K562 (cell line): ENCODE data around the gene DYNC2LI1. TPM values are rescaled to one million over a fixed set of nuclear protein-coding genes. Genes with fewer than 3 reads are reported as not detected.

Experiments
- HDGF ChIP-seq: fragments of 450-650 bp; IDR thresholded peaks from 2 replicates; pipeline ENCODE4 v1.6.1; 2016
- NCOR1 ChIP-seq: fragments of 450-650 bp; IDR thresholded peaks from 2 replicates; pipeline ENCODE4 v1.6.1; 2016; ENCODE audit warnings: mild to moderate bottlenecking, moderate library complexity
- RBM22 ChIP-seq: fragments of 200-400 bp; formaldehyde crosslinking; IDR thresholded peaks from 2 replicates; pipeline ENCODE4 v1.6.1; 2018; ENCODE audit warnings: low read length, low read depth; ENCODE audit not compliant: poor library complexity, severe bottlenecking
- ZNF311 ChIP-seq: fragments of 250-450 bp; sonication (Bioruptor Pico); IDR thresholded peaks from 2 replicates; pipeline ENCODE4 v1.4.0; 2020; ENCODE audit warnings: mild to moderate bottlenecking, moderate library complexity
- ZNF41 ChIP-seq: fragments of 250-450 bp; sonication (Bioruptor Pico); conservative IDR thresholded peaks from 2 replicates; pipeline ENCODE4 v1.4.0; 2020; ENCODE audit warnings: mild to moderate bottlenecking
- ZNF77 ChIP-seq: fragments of 250-450 bp; sonication (Bioruptor Pico); IDR thresholded peaks from 2 replicates; pipeline ENCODE4 v1.5.0; 2020
- ZNF785 ChIP-seq: fragments of 250-450 bp; sonication (Bioruptor Pico); IDR thresholded peaks from 2 replicates; pipeline ENCODE4 v1.4.0; 2020; ENCODE audit warnings: mild to moderate bottlenecking
- polyA plus RNA-seq, 8 experiments: library from polyadenylated mRNA; depleted of rRNA in 4 of 8; stranded (reverse) in 5 of 8; unstranded in 3 of 8; fragments of >200 nt; fragmentation: Nextera tagmentation in 2 of 8; fragmentation: Illumina TruSeq in 1 of 8; extraction: Ambion mirVana in 2 of 8; extraction: Trizol in 1 of 8; gene quantifications; 2 replicates each; pipeline versions ENCODE4 v1.2.1 to v1.2.3, GENCODE V29; 2011 to 2014; ENCODE audit warnings: inconsistent platforms in 1 of 8, missing spikeins in 1 of 8
- total RNA-seq, 7 experiments: library from RNA; depleted of rRNA in 6 of 7; stranded (reverse); fragments of >200 nt in 6 of 7; fragmentation: Illumina TruSeq in 2 of 7; extraction: Trizol in 2 of 7; gene quantifications; 2 replicates each; pipeline versions ENCODE4 v1.2.1 to v1.2.3, GENCODE V29; 2011 to 2021; ENCODE audit warnings: low replicate concordance in 1 of 7
- TF ChIP-seq, protein P1 (sequence below), 2 experiments: fragments of 150-350 bp in 1 of 2; IDR thresholded peaks; 2 replicates each; pipeline ENCODE4 v1.6.1; 2012 to 2016; ENCODE audit warnings: low read depth in 2 of 2, low read length in 2 of 2, mild to moderate bottlenecking in 1 of 2, moderate library complexity in 1 of 2
- TF ChIP-seq, protein P2 (sequence below): fragments of 450-650 bp; IDR thresholded peaks from 2 replicates; pipeline ENCODE4 v1.6.1; 2016; ENCODE audit warnings: low read depth

Gene DYNC2LI1
- total and polyA plus RNA-seq, 9 of the 15 experiments (the other 6 are each of a cell fraction or from before 2014, with no cell fraction given) = 12.5 to 42.2 (median 25.8) TPM

GRCh38 chr2:43737855-43738254, 36.0 kb upstream of the DYNC2LI1 start (continued):
- TF ChIP-seq, protein P1, sequence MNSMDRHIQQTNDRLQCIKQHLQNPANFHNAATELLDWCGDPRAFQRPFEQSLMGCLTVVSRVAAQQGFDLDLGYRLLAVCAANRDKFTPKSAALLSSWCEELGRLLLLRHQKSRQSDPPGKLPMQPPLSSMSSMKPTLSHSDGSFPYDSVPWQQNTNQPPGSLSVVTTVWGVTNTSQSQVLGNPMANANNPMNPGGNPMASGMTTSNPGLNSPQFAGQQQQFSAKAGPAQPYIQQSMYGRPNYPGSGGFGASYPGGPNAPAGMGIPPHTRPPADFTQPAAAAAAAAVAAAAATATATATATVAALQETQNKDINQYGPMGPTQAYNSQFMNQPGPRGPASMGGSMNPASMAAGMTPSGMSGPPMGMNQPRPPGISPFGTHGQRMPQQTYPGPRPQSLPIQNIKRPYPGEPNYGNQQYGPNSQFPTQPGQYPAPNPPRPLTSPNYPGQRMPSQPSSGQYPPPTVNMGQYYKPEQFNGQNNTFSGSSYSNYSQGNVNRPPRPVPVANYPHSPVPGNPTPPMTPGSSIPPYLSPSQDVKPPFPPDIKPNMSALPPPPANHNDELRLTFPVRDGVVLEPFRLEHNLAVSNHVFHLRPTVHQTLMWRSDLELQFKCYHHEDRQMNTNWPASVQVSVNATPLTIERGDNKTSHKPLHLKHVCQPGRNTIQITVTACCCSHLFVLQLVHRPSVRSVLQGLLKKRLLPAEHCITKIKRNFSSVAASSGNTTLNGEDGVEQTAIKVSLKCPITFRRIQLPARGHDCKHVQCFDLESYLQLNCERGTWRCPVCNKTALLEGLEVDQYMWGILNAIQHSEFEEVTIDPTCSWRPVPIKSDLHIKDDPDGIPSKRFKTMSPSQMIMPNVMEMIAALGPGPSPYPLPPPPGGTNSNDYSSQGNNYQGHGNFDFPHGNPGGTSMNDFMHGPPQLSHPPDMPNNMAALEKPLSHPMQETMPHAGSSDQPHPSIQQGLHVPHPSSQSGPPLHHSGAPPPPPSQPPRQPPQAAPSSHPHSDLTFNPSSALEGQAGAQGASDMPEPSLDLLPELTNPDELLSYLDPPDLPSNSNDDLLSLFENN (IDR thresholded peaks at IDR 0.05; ENCODE audit: low read depth in 2 of 2, low read length in 2 of 2) = no peak
- TF ChIP-seq ZNF785 (CRISPR knock-in tag) (no peak), ZNF41 (CRISPR knock-in tag) (no peak), ZNF311 (CRISPR knock-in tag) (no peak), NCOR1 (no peak), HDGF (no peak), ZNF77 (CRISPR knock-in tag) (no peak), RBM22 (no peak)
- TF ChIP-seq, protein P2, sequence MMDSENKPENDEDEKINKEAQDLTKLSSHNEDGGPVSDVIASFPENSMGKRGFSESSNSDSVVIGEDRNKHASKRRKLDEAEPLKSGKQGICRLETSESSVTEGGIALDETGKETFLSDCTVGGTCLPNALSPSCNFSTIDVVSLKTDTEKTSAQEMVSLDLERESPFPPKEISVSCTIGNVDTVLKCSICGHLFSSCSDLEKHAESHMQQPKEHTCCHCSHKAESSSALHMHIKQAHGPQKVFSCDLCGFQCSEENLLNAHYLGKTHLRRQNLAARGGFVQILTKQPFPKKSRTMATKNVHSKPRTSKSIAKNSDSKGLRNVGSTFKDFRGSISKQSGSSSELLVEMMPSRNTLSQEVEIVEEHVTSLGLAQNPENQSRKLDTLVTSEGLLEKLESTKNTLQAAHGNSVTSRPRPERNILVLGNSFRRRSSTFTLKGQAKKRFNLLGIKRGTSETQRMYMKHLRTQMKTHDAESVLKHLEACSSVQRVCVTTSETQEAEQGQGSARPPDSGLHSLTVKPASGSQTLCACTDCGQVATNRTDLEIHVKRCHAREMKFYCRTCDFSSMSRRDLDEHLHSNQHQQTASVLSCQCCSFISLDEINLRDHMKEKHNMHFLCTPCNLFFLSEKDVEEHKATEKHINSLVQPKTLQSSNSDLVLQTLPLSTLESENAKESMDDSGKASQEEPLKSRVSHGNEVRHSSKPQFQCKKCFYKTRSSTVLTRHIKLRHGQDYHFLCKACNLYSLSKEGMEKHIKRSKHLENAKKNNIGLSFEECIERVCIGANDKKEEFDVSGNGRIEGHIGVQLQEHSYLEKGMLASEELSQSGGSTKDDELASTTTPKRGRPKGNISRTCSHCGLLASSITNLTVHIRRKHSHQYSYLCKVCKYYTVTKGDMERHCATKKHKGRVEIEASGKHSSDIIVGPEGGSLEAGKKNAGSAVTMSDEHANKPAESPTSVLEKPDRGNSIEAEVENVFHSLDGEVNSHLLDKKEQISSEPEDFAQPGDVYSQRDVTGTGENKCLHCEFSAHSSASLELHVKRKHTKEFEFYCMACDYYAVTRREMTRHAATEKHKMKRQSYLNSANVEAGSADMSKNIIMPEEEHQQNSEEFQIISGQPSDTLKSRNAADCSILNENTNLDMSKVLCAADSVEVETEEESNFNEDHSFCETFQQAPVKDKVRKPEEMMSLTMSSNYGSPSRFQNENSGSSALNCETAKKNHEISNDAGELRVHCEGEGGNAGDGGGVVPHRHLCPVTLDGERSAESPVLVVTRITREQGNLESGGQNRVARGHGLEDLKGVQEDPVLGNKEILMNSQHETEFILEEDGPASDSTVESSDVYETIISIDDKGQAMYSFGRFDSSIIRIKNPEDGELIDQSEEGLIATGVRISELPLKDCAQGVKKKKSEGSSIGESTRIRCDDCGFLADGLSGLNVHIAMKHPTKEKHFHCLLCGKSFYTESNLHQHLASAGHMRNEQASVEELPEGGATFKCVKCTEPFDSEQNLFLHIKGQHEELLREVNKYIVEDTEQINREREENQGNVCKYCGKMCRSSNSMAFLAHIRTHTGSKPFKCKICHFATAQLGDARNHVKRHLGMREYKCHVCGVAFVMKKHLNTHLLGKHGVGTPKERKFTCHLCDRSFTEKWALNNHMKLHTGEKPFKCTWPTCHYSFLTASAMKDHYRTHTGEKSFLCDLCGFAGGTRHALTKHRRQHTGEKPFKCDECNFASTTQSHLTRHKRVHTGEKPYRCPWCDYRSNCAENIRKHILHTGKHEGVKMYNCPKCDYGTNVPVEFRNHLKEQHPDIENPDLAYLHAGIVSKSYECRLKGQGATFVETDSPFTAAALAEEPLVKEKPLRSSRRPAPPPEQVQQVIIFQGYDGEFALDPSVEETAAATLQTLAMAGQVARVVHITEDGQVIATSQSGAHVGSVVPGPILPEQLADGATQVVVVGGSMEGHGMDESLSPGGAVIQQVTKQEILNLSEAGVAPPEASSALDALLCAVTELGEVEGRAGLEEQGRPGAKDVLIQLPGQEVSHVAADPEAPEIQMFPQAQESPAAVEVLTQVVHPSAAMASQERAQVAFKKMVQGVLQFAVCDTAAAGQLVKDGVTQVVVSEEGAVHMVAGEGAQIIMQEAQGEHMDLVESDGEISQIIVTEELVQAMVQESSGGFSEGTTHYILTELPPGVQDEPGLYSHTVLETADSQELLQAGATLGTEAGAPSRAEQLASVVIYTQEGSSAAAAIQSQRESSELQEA = no peak
